H1 (cell line): ENCODE data around the gene CERCAM. TPM values are rescaled to one million over a fixed set of nuclear protein-coding genes. Genes with fewer than 3 reads are reported as not detected.
A peak's percentile ranks its signal among the peaks of the same experiment; 100 is the strongest.

Source experiments
- CTCF ChIA-PET: fragments of 300-600 bp; sonication (Branson Sonifier 250); formaldehyde crosslinking; loops from one replicate; lab custom pipeline; 2021; ENCODE audit not compliant: partially characterized antibody; lab: Charles Lee
- POLR2A ChIA-PET: fragments of 300-600 bp; sonication (Branson Sonifier 250); formaldehyde crosslinking; loops from one replicate; lab custom pipeline; 2021; ENCODE audit warnings: inconsistent platforms; ENCODE audit not compliant: partially characterized antibody; lab: Charles Lee
- DNase-seq, 2 experiments: peaks; one replicate each; pipeline versions ENCODE4 v3.0.0 to v3.0.0-alpha.2; 2010 to 2022; ENCODE audit warnings: low spot score in 2 of 2, low read depth in 1 of 2, mixed read lengths in 1 of 2
- FAIRE-seq: peaks from 2 replicates; lab custom pipeline; 2011; peaks lifted over from hg19 to GRCh38; lab: Jason Lieb, UNC
- H2AFZ ChIP-seq: 2 replicates; pipeline ENCODE4 v1.8.1; 2012; ENCODE audit warnings: low read length, inconsistent platforms
- H2AK5ac ChIP-seq: 2 replicates; pipeline ENCODE4 v1.6.1; 2013; ENCODE audit warnings: low read depth, low read length
- H2BK120ac ChIP-seq: replicated peaks from 2 replicates; pipeline ENCODE3; 2013; ENCODE audit warnings: low read depth, low read length, inconsistent platforms
- H2BK12ac ChIP-seq: 2 replicates; pipeline ENCODE4 v1.6.1; 2013; ENCODE audit warnings: low read depth, low read length
- H2BK15ac ChIP-seq: 2 replicates; pipeline ENCODE4 v1.6.1; 2013; ENCODE audit warnings: low read length
- H2BK20ac ChIP-seq: 2 replicates; pipeline ENCODE4 v1.6.1; 2013; ENCODE audit warnings: low read length
- H2BK5ac ChIP-seq: 2 replicates; pipeline ENCODE4 v1.6.1; 2013; ENCODE audit warnings: low read depth, low read length
- H3K14ac ChIP-seq: 2 replicates; pipeline ENCODE4 v1.6.1; 2013; ENCODE audit warnings: inconsistent platforms; ENCODE audit not compliant: insufficient read length
- H3K18ac ChIP-seq: 2 replicates; pipeline ENCODE4 v1.6.1; 2013; ENCODE audit warnings: low read length; ENCODE audit errors: extremely low read depth
- H3K23ac ChIP-seq: 2 replicates; pipeline ENCODE4 v1.6.1; 2013; ENCODE audit warnings: inconsistent platforms; ENCODE audit not compliant: insufficient read length
- H3K23me2 ChIP-seq: 2 replicates; pipeline ENCODE4 v1.6.1; 2013; ENCODE audit warnings: low read depth, low read length
- H3K27ac ChIP-seq: 2 replicates; pipeline ENCODE4 v1.6.1; 2011; ENCODE audit warnings: low read depth, low read length, inconsistent platforms
- H3K27me3 ChIP-seq, 4 experiments: replicated peaks in 1 of 4; 1 replicate in 1 of 4; 2 replicates in 3 of 4; pipeline versions ENCODE4 v1.6.1 to v1.8.1; 2011 to 2013; ENCODE audit warnings: low read length in 3 of 4, mild to moderate bottlenecking in 3 of 4, inconsistent platforms in 2 of 4, mixed read lengths in 2 of 4, moderate library complexity in 1 of 4; ENCODE audit not compliant: control insufficient read depth in 3 of 4, insufficient read depth in 3 of 4; ENCODE audit errors: extremely low read depth in 1 of 4
- H3K36me3 ChIP-seq, 4 experiments: 2 replicates each; pipeline versions ENCODE4 v1.6.1 to v1.8.1; 2011 to 2013; ENCODE audit warnings: mild to moderate bottlenecking in 4 of 4, low read length in 3 of 4, moderate library complexity in 2 of 4, control low read depth in 1 of 4, inconsistent platforms in 1 of 4; ENCODE audit not compliant: insufficient read depth in 4 of 4, control insufficient read depth in 2 of 4
- H3K4ac ChIP-seq: replicated peaks from 2 replicates; pipeline ENCODE3; 2013; ENCODE audit warnings: low read length, low read depth, mixed read lengths, inconsistent platforms; ENCODE audit not compliant: insufficient read length
- H3K4me1 ChIP-seq, 4 experiments: replicated peaks in 1 of 4; 1 replicate in 1 of 4; 2 replicates in 3 of 4; pipeline versions ENCODE4 v1.6.1 to v1.8.1; 2011 to 2013; ENCODE audit warnings: low read length in 3 of 4, inconsistent platforms in 2 of 4, mixed read lengths in 1 of 4; ENCODE audit not compliant: insufficient read depth in 4 of 4, control insufficient read depth in 3 of 4
- H3K4me2 ChIP-seq, 2 experiments: 2 replicates each; pipeline versions ENCODE4 v1.6.1 to v1.8.1; 2011 to 2013; ENCODE audit warnings: low read depth in 2 of 2, low read length in 2 of 2, control low read depth in 1 of 2, inconsistent platforms in 1 of 2, mild to moderate bottlenecking in 1 of 2; ENCODE audit not compliant: insufficient read depth in 1 of 2
- H3K4me3 ChIP-seq, 4 experiments: fragments of 200-600, 300-600 bp in 1 of 4; sonication (generic), shearing (Covaris generic), sonication (Bioruptor Twin) in 1 of 4; 2 replicates each; pipeline versions ENCODE4 v1.5.1 to v1.8.1; 2011 to 2016; ENCODE audit warnings: low read length in 4 of 4, low read depth in 3 of 4, control low read depth in 2 of 4, inconsistent platforms in 2 of 4, mild to moderate bottlenecking in 2 of 4, mixed read lengths in 1 of 4, moderate library complexity in 1 of 4; ENCODE audit not compliant: insufficient read depth in 2 of 4; ENCODE audit errors: extremely low read depth in 1 of 4
- H3K56ac ChIP-seq: replicated peaks from 2 replicates; pipeline ENCODE3; 2013; ENCODE audit warnings: low read depth, mild to moderate bottlenecking, mixed read lengths, low read length, inconsistent platforms; ENCODE audit not compliant: insufficient read length
- H3K79me1 ChIP-seq: 2 replicates; pipeline ENCODE4 v1.6.1; 2013; ENCODE audit warnings: low read depth, low read length, control low read depth
- H3K79me2 ChIP-seq, 2 experiments: 2 replicates each; pipeline versions ENCODE4 v1.6.1 to v1.8.1; 2012 to 2013; ENCODE audit warnings: low read length in 2 of 2, mild to moderate bottlenecking in 2 of 2, inconsistent platforms in 1 of 2; ENCODE audit not compliant: insufficient read depth in 2 of 2, control insufficient read depth in 1 of 2
- H3K9ac ChIP-seq, 4 experiments: replicated peaks in 1 of 4; 1 replicate in 1 of 4; 2 replicates in 3 of 4; pipeline versions ENCODE4 v1.6.1 to v1.8.1; 2011 to 2013; ENCODE audit warnings: low read depth in 3 of 4, low read length in 3 of 4, control low read depth in 2 of 4, mild to moderate bottlenecking in 2 of 4, moderate library complexity in 2 of 4, inconsistent platforms in 1 of 4; ENCODE audit errors: extremely low read depth in 1 of 4
- H3K9me3 ChIP-seq, 2 experiments: 2 replicates each; pipeline versions ENCODE4 v1.6.1 to v1.8.1; 2012 to 2013; ENCODE audit warnings: mild to moderate bottlenecking in 2 of 2, moderate library complexity in 2 of 2, control low read depth in 1 of 2, inconsistent platforms in 1 of 2, low read depth in 1 of 2, low read length in 1 of 2, mixed read lengths in 1 of 2; ENCODE audit not compliant: insufficient read depth in 2 of 2
- H4K20me1 ChIP-seq, 2 experiments: replicated peaks in 1 of 2; 2 replicates each; pipeline versions ENCODE3 to v1.8.1; 2011 to 2013; ENCODE audit warnings: inconsistent platforms in 2 of 2, low read length in 2 of 2, mild to moderate bottlenecking in 1 of 2; ENCODE audit not compliant: insufficient read depth in 2 of 2, control insufficient read depth in 1 of 2
- H4K5ac ChIP-seq: 2 replicates; pipeline ENCODE4 v1.6.1; 2013; ENCODE audit warnings: low read length, low read depth, mixed read lengths, inconsistent platforms; ENCODE audit not compliant: insufficient read length
- H4K8ac ChIP-seq: 2 replicates; pipeline ENCODE4 v1.8.0; 2013; ENCODE audit warnings: mild to moderate bottlenecking, moderate library complexity, low read length, inconsistent platforms; ENCODE audit not compliant: insufficient read depth; ENCODE audit errors: extremely low read depth
- H4K91ac ChIP-seq: replicated peaks from 2 replicates; pipeline ENCODE3; 2013; ENCODE audit warnings: low read length, mixed read lengths, inconsistent platforms; ENCODE audit not compliant: insufficient read length
- KDM5A ChIP-seq: fragments of 200-600 bp; IDR thresholded peaks from 2 replicates; pipeline ENCODE4 v1.7.1; 2012; ENCODE audit warnings: mild to moderate bottlenecking, low read length, inconsistent platforms, mixed read lengths
- SIN3A ChIP-seq, 2 experiments: IDR thresholded peaks in 1 of 2; conservative IDR thresholded peaks in 1 of 2; 2 replicates each; pipeline ENCODE4 v1.6.1; 2011 to 2012; ENCODE audit warnings: low read length in 2 of 2, improper control_type of control experiment in 1 of 2, low read depth in 1 of 2, mild to moderate bottlenecking in 1 of 2
- ZNF274 ChIP-seq: IDR thresholded peaks from 2 replicates; pipeline ENCODE4 v1.7.0; 2012; ENCODE audit warnings: low read length, borderline replicate concordance; ENCODE audit errors: extremely low read depth
- WGBS, 2 experiments: shearing (Covaris generic) in 1 of 2; methylation state at CpG; one replicate each; pipeline versions ENCODE4 v1.1.6 to v1.1.7; 2013 to 2015; ENCODE audit warnings: low lambda C conversion rate in 2 of 2, mixed read lengths in 2 of 2, inconsistent platforms in 1 of 2, low coverage in 1 of 2, missing lambda C conversion rate in 1 of 2; ENCODE audit not compliant: insufficient replicate concordance in 2 of 2, insufficient coverage in 1 of 2, insufficient read length in 1 of 2; ENCODE audit errors: extremely low coverage in 1 of 2, missing lambda C conversion rate in 1 of 2; 5-methylcytosine and 5-hydroxymethylcytosine counted together
- polyA plus RNA-seq, 7 experiments: library from polyadenylated mRNA; depleted of rRNA in 3 of 7; stranded (reverse) in 5 of 7; unstranded in 2 of 7; fragments of >200 nt in 5 of 7; fragments of 200-250 nt in 2 of 7; gene quantifications; 1 replicate in 5 of 7; 2 replicates in 1 of 7; 4 replicates in 1 of 7; pipeline versions ENCODE4 v1.2.1 to v1.2.3, GENCODE V29; 2011 to 2013; ENCODE audit warnings: missing spikeins in 2 of 7, mixed read lengths in 2 of 7
- total RNA-seq: library from RNA; stranded (reverse); fragmentation: NEBNext Ultra II Directional; extraction: Animal tissue kit (Norgen Biotek cat#: 25700); gene quantifications from 2 replicates; pipeline ENCODE4 v1.2.1, GENCODE V29; 2021

CERCAM gene
- total and polyA plus RNA-seq, 2 of the 8 experiments (the other 6 are each of a cell fraction or from before 2014, with no cell fraction given) = 3.1 to 5.2 TPM

- Histone ChIP-seq H3K27ac (no peak overlapping the region), H3K23me2 (peaks cover 8% of the 10 kb centered on the region; the same call in 1 of the 2 replicates), H3K14ac (no peak overlapping the region), H3K79me2 (peaks cover 7 to 25% of the 10 kb centered on the region in 2 experiments), H3K27me3 (peaks cover 6 to 17% (median 9%) of the 10 kb centered on the region in 4 experiments), H2AK5ac (no peak overlapping the region), H4K5ac (no peak overlapping the region), H4K20me1 (peaks cover 0 to 12% of the 10 kb centered on the region in 2 experiments), H3K56ac (no peak overlapping the region), H4K8ac (0 out of 2 replicates have a peak overlapping the region, but pooled peaks have one; percentile 19), H2BK15ac (no peak overlapping the region), H3K18ac (peak overlapping the region; percentile 48; the same call in 1 of the 2 replicates), H2AFZ (peak overlapping the region; percentile 65; the same call in 1 of the 2 replicates), H3K4me1 (peaks cover 0 to 8% (median 3%) of the 10 kb centered on the region in 4 experiments; a peak in 4 of 7 replicates), H3K9me3 (no peaks in the 10 kb centered on the region), H4K91ac (no peak overlapping the region), H3K4ac (no peak overlapping the region), H3K36me3 (no peaks in the 10 kb centered on the region; a peak in 2 of 8 replicates), H3K4me3 (peak overlapping the region; percentile 82 to 96 (median 95)), H2BK120ac (no peak overlapping the region), H2BK5ac (0 out of 2 replicates have a peak overlapping the region, but pooled peaks have one; percentile 10), H3K23ac (no peak overlapping the region), H2BK20ac (no peak overlapping the region), H3K79me1 (peaks cover 10% of the 10 kb centered on the region; the same call in 1 of the 2 replicates), H3K9ac (peak overlapping the region; percentile 43 to 78 (median 70)), H2BK12ac (no peak overlapping the region), H3K4me2 (peak overlapping the region; percentile 77 to 90)
- POLR2A ChIA-PET = interaction anchor here (0.9 to 6.2 kb wide), 7 partner anchors 12 to 157 kb away, joined by 3 to 52 read pairs (median 5); partner anchors contain the start of genes GOLGA2 and SWI5
- 4% methylated on average over 10 of the region's 10 CpGs; no CpG with 5 or more reads in 1 of the 2 experiments for WGBS, 2 experiments
- TF ChIP-seq KDM5A = peak; percentile 73; the same call in 1 of the 2 replicates
- no peak for TF ChIP-seq SIN3A (conservative IDR thresholded peaks at IDR 0.05 in 1 of 2, IDR thresholded peaks at IDR 0.05 in 1 of 2; ENCODE audit: low read depth in 1 of 2, low read length in 2 of 2)
- TF ChIP-seq ZNF274 = no peak
- no peak for FAIRE-seq
- DNase-seq = no peak
- CTCF ChIA-PET = interaction anchor here (0.6 to 25.1 kb wide), 7 partner anchors 9 to 77 kb away, joined by 3 to 544 read pairs (median 5); no protein-coding TSS in a partner anchor
Observed at GRCh38 chr9:128371630-128372117, 49.0 kb upstream of the CERCAM start.
